Ishikawa (cell line): ENCODE measurements around the gene C10orf143.

ENCODE experiments used
- CEBPB ChIP-seq: IDR thresholded peaks from 2 replicates; pipeline ENCODE4 v1.6.1; 2012
- CREB1 ChIP-seq: IDR thresholded peaks from 2 replicates; pipeline ENCODE4 v1.6.1; 2012; ENCODE audit warnings: low read depth
- EGR1 ChIP-seq: IDR thresholded peaks from 2 replicates; pipeline ENCODE4 v1.6.1; 2012
- EP300 ChIP-seq: IDR thresholded peaks from 2 replicates; pipeline ENCODE4 v1.6.1; 2012; ENCODE audit warnings: borderline replicate concordance
- FOXM1 ChIP-seq: IDR thresholded peaks from 2 replicates; pipeline ENCODE4 v1.6.1; 2012; ENCODE audit warnings: low read depth, borderline replicate concordance
- NFIC ChIP-seq: IDR thresholded peaks from 2 replicates; pipeline ENCODE4 v1.6.1; 2012
- RAD21 ChIP-seq: IDR thresholded peaks from 2 replicates; pipeline ENCODE4 v1.6.1; 2012; ENCODE audit warnings: low read depth
- TAF1 ChIP-seq: IDR thresholded peaks from 2 replicates; pipeline ENCODE4 v1.6.1; 2012; ENCODE audit warnings: low read depth, mild to moderate bottlenecking
- TCF12 ChIP-seq: IDR thresholded peaks from 2 replicates; pipeline ENCODE4 v1.6.1; 2012; ENCODE audit warnings: low read depth
- TEAD4 ChIP-seq: IDR thresholded peaks from 2 replicates; pipeline ENCODE4 v1.6.1; 2012
- YY1 ChIP-seq: IDR thresholded peaks from 2 replicates; pipeline ENCODE4 v1.6.1; 2012; ENCODE audit warnings: low read depth
- ZBTB7A ChIP-seq: IDR thresholded peaks from 2 replicates; pipeline ENCODE4 v1.6.1; 2012; ENCODE audit warnings: low read depth
- TF ChIP-seq, protein P1 (sequence below): IDR thresholded peaks from 2 replicates; pipeline ENCODE4 v1.6.1; 2012
- TF ChIP-seq, protein P2 (sequence below): IDR thresholded peaks from 2 replicates; pipeline ENCODE4 v1.6.1; 2012
- TF ChIP-seq, protein P3 (sequence below): IDR thresholded peaks from 2 replicates; pipeline ENCODE4 v1.6.1; 2012; ENCODE audit warnings: low read depth, mild to moderate bottlenecking

C10orf143 gene

DNA sequence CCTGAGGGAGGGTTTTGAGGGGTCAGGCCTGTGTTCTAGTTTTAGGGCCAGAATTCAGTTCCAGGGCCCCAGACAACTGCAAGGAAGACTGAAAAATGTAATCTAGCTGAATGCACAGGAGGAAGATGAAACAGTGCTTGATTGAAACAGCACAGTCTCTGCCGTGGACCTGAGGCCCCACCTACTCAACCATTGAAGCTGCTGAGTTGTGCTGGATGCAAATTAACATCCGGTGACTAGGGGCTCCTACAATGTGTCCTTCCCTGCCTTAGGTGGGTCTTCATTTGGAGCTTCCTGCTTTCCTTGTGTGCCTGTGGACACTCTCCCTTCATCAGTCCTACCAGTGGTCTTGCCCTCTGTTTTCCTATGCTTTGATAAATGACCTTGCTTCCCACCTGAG lies 31.2 kb upstream of the C10orf143 start:
- TF ChIP-seq NFIC (no peak), CEBPB (no peak), TCF12 (no peak), ZBTB7A (no peak), YY1 (no peak)
- TF ChIP-seq, protein P1, sequence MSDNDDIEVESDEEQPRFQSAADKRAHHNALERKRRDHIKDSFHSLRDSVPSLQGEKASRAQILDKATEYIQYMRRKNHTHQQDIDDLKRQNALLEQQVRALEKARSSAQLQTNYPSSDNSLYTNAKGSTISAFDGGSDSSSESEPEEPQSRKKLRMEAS, result no peak
- TF ChIP-seq, protein P2, sequence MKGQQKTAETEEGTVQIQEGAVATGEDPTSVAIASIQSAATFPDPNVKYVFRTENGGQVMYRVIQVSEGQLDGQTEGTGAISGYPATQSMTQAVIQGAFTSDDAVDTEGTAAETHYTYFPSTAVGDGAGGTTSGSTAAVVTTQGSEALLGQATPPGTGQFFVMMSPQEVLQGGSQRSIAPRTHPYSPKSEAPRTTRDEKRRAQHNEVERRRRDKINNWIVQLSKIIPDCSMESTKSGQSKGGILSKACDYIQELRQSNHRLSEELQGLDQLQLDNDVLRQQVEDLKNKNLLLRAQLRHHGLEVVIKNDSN, result no peak

DNA sequence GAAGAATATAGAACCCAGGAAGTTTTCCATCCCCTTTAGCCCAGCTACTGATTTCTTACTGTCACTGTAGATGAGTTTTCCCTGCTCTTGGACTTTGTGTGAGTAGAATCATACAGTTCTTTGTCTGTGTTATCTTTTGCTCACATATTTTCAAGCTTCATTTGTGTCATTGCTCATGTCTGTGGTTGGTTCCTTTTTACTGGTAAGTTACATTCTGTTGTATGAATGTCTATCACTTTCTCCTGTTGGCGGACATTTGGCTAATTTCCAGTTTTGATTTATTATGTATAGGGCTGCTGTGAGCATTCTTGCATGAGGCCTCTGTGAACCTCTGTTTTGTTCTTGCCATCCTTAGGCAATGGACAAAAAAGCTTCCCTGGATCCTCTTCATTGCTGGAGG lies 30.8 kb upstream of the C10orf143 start:
- TF ChIP-seq, protein P2, result no peak
- TF ChIP-seq RAD21 (no peak), CREB1 (no peak), CEBPB (no peak), FOXM1 (no peak), TCF12 (no peak), EP300 (no peak), ZBTB7A (no peak), NFIC (no peak; the same call in 1 of the 2 replicates), EGR1 (no peak), TAF1 (no peak), YY1 (no peak), TEAD4 (no peak)
- TF ChIP-seq, protein P1, result no peak
- TF ChIP-seq, protein P3, sequence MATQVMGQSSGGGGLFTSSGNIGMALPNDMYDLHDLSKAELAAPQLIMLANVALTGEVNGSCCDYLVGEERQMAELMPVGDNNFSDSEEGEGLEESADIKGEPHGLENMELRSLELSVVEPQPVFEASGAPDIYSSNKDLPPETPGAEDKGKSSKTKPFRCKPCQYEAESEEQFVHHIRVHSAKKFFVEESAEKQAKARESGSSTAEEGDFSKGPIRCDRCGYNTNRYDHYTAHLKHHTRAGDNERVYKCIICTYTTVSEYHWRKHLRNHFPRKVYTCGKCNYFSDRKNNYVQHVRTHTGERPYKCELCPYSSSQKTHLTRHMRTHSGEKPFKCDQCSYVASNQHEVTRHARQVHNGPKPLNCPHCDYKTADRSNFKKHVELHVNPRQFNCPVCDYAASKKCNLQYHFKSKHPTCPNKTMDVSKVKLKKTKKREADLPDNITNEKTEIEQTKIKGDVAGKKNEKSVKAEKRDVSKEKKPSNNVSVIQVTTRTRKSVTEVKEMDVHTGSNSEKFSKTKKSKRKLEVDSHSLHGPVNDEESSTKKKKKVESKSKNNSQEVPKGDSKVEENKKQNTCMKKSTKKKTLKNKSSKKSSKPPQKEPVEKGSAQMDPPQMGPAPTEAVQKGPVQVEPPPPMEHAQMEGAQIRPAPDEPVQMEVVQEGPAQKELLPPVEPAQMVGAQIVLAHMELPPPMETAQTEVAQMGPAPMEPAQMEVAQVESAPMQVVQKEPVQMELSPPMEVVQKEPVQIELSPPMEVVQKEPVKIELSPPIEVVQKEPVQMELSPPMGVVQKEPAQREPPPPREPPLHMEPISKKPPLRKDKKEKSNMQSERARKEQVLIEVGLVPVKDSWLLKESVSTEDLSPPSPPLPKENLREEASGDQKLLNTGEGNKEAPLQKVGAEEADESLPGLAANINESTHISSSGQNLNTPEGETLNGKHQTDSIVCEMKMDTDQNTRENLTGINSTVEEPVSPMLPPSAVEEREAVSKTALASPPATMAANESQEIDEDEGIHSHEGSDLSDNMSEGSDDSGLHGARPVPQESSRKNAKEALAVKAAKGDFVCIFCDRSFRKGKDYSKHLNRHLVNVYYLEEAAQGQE, result no peak

DNA sequence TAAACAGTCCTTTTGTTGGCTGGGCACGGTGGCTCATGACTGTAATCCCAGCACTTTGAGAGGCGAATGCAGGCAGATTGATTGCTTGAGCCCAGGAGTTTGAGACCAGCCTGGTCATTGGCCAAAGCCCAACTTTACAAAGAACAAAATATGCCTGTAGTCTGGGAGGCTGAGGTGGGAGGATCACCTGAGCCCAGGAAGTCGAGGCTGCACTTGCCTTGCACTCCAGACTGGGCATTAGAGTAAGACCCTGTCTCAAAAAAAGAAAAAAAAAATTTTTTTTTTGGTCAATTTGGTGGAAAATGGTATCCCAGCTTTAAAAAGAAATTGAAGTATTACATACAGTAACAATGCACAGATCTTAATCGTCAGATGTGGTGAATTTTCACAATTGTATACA lies 30.4 kb upstream of the C10orf143 start:
- TF ChIP-seq, protein P3, result no peak
- TF ChIP-seq CREB1, result no peak
- TF ChIP-seq, protein P2, result no peak
- TF ChIP-seq ZBTB7A, result no peak
- no peak for TF ChIP-seq CEBPB
- TF ChIP-seq EGR1, result no peak
- TF ChIP-seq EP300, result no peak
- TF ChIP-seq TEAD4, result no peak
- TF ChIP-seq YY1, result no peak
- no peak for TF ChIP-seq TAF1
- no peak for TF ChIP-seq FOXM1
- TF ChIP-seq NFIC, result no peak
- TF ChIP-seq TCF12, result no peak
- TF ChIP-seq, protein P1, result no peak
- no peak for TF ChIP-seq RAD21

DNA sequence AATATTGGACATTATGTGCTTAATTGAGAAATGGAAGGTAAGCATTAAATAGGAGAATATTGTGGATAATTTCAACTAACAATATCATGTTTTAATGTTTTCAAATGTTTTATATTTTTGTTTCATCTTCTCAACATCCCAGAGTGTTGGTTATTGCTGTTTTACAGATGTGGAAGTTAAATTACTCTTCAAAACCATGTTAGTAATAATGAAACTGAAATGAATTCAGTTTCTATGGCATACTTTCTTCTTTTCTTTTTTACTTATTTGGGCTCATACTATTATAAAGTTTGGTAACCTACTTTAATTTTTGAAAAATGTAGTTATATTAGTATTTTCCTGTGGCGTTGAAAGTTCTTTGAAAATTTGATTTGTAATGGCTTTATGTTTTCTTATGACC lies 29.8 kb upstream of the C10orf143 start:
- TF ChIP-seq EGR1 (no peak), YY1 (no peak), FOXM1 (no peak), TCF12 (no peak), CEBPB (no peak), TEAD4 (no peak), ZBTB7A (no peak), TAF1 (no peak)
- TF ChIP-seq, protein P2, result no peak
- TF ChIP-seq, protein P1, result no peak
- TF ChIP-seq, protein P3, result no peak
